HepG2 (cell line): ENCODE data around the gene MON1A. TPM values are rescaled to one million over a fixed set of nuclear protein-coding genes. Genes with fewer than 3 reads are reported as not detected.
A peak's percentile ranks its signal among the peaks of the same experiment; 100 is the strongest.

Experiments used
- ATAC-seq: fragments of 200-7000 bp; cut with Tn5 transposase; 3 replicates; pipeline ENCODE4 v1.9.1; 2020; ENCODE audit warnings: mild to moderate bottlenecking, moderate library complexity
- BruUV-seq: library from RNA; stranded (reverse); fragments of 400-500 nt; replicated peaks from 2 replicates; lab custom pipeline; 2021; lab: Mats Ljungman, UMichigan
- CTCF ChIA-PET: fragments of 300-600 bp; formaldehyde crosslinking; extraction: SDS; loops from one replicate; lab custom pipeline; 2021; ENCODE audit warnings: low total read pairs, inconsistent platforms, low intra/inter-chr PET ratio; lab: Yijun Ruan, JAX
- POLR2A ChIA-PET: fragments of 350-600 bp; sonication (Branson Sonifier 250); formaldehyde crosslinking; loops from one replicate; lab custom pipeline; 2020; ENCODE audit warnings: antibody characterized with exemption, inconsistent platforms; lab: Yijun Ruan, JAX
- DNase-seq: peaks from one replicate; pipeline ENCODE4 v3.0.0-alpha.2; 2015; ENCODE audit warnings: low spot score
- FAIRE-seq: peaks from 3 replicates; lab custom pipeline; 2011; peaks lifted over from hg19 to GRCh38; lab: Jason Lieb, UNC
- H2AFZ ChIP-seq: one replicate; pipeline ENCODE4 v1.6.1; 2011; ENCODE audit warnings: low read length, inconsistent platforms
- H3K27ac ChIP-seq: fragments of 300-600 bp; 3 replicates; pipeline ENCODE4 v1.8.0; 2011; ENCODE audit warnings: mixed run types, mild to moderate bottlenecking, mixed read lengths, low read length, inconsistent platforms; ENCODE audit not compliant: insufficient read depth; ENCODE audit errors: extremely low read length
- H3K27me3 ChIP-seq, 2 experiments: fragments of 200-600 bp in 1 of 2; 2 replicates in 1 of 2; 3 replicates in 1 of 2; pipeline versions ENCODE4 v1.6.0 to v1.8.0; 2011; ENCODE audit warnings: low read length in 2 of 2, mild to moderate bottlenecking in 2 of 2, moderate library complexity in 2 of 2, inconsistent platforms in 1 of 2; ENCODE audit not compliant: insufficient read depth in 2 of 2, control insufficient read depth in 1 of 2
- H3K36me3 ChIP-seq, 2 experiments: fragments of 200-600 bp in 1 of 2; replicated peaks in 1 of 2; 2 replicates in 1 of 2; 3 replicates in 1 of 2; pipeline versions ENCODE4 v1.5.1 to v1.8.0; 2011; ENCODE audit warnings: low read length in 2 of 2, inconsistent platforms in 1 of 2; ENCODE audit not compliant: insufficient read depth in 2 of 2, control insufficient read depth in 1 of 2
- H3K4me1 ChIP-seq: 2 replicates; pipeline ENCODE4 v1.5.1; 2012; ENCODE audit warnings: low read length, inconsistent platforms; ENCODE audit not compliant: insufficient read depth
- H3K4me2 ChIP-seq: 2 replicates; pipeline ENCODE4 v1.6.0; 2011; ENCODE audit warnings: low read depth, low read length, inconsistent platforms
- H3K4me3 ChIP-seq, 3 experiments: fragments of 200-600 bp in 1 of 3; sonication (generic), shearing (Covaris generic) in 1 of 3; replicated peaks in 1 of 3; 2 replicates each; pipeline ENCODE4 v1.5.1; 2011 to 2016; ENCODE audit warnings: low read length in 3 of 3, inconsistent platforms in 2 of 3, low read depth in 2 of 3, mild to moderate bottlenecking in 2 of 3, control low read depth in 1 of 3, mixed read lengths in 1 of 3; ENCODE audit not compliant: insufficient read depth in 1 of 3
- H3K79me2 ChIP-seq: one replicate; pipeline ENCODE4 v1.6.1; 2011; ENCODE audit warnings: low read length, inconsistent platforms; ENCODE audit not compliant: insufficient read depth
- H3K9ac ChIP-seq: 2 replicates; pipeline ENCODE4 v1.6.0; 2011; ENCODE audit warnings: mild to moderate bottlenecking, low read depth, low read length, inconsistent platforms; ENCODE audit not compliant: insufficient read depth
- H3K9me3 ChIP-seq: 2 replicates; pipeline ENCODE4 v1.5.1; 2012; ENCODE audit warnings: mild to moderate bottlenecking, low read length
- H4K20me1 ChIP-seq: 2 replicates; pipeline ENCODE4 v1.6.0; 2011; ENCODE audit warnings: inconsistent platforms, mild to moderate bottlenecking, low read length, moderate library complexity; ENCODE audit not compliant: insufficient read depth
- FOXA1 ChIP-seq, 2 experiments: fragments of 450-650 bp in 1 of 2; sonication (generic) in 1 of 2; formaldehyde crosslinking in 1 of 2; IDR thresholded peaks; 2 replicates each; pipeline versions ENCODE4 v1.4.0 to v1.6.1; 2016 to 2020; ENCODE audit warnings: missing genetic modification reagents in 1 of 2
- FOXA3 ChIP-seq: IDR thresholded peaks from 2 replicates; pipeline ENCODE4 v1.6.1; 2016; ENCODE audit warnings: missing genetic modification reagents, missing compliant biosample characterization
- ZMYM3 ChIP-seq: sonication (generic); formaldehyde crosslinking; IDR thresholded peaks from 2 replicates; pipeline ENCODE4 v1.5.1; 2020; ENCODE audit warnings: mild to moderate bottlenecking, missing genetic modification reagents
- ZNF576 ChIP-seq: sonication (generic); formaldehyde crosslinking; IDR thresholded peaks from 2 replicates; pipeline ENCODE4 v1.4.0; 2020; ENCODE audit warnings: mild to moderate bottlenecking, missing genetic modification reagents
- ZNF597 ChIP-seq: sonication (generic); formaldehyde crosslinking; IDR thresholded peaks from 2 replicates; pipeline ENCODE4 v1.5.0; 2020; ENCODE audit warnings: missing genetic modification reagents
- ZNF629 ChIP-seq: sonication (generic); formaldehyde crosslinking; conservative IDR thresholded peaks from 2 replicates; pipeline ENCODE4 v1.5.0; 2020; ENCODE audit warnings: missing genetic modification reagents
- ZNF709 ChIP-seq: sonication (generic); formaldehyde crosslinking; IDR thresholded peaks from 2 replicates; pipeline ENCODE4 v1.5.0; 2020; ENCODE audit warnings: mild to moderate bottlenecking, missing genetic modification reagents
- ZSCAN22 ChIP-seq: sonication (generic); formaldehyde crosslinking; IDR thresholded peaks from 2 replicates; pipeline ENCODE4 v1.4.0; 2020; ENCODE audit warnings: mild to moderate bottlenecking, missing genetic modification reagents
- WGBS: methylation state at CpG from one replicate; pipeline ENCODE4 v1.1.6; 2017; ENCODE audit warnings: low lambda C conversion rate; 5-methylcytosine and 5-hydroxymethylcytosine counted together
- in situ Hi-C: cut with HindIII; loops from 2 replicates; pipeline ENCODE4 v1.10.0; 2017; ENCODE audit warnings: low pct_unique_long_range_greater_than_20kb; ENCODE audit not compliant: extremely low pct_ligation_motif_present
- intact Hi-C: fragments of 100-400 bp; cut with micrococcal nuclease; formaldehyde crosslinking; loops from one replicate; pipeline ENCODE4 v1.10.0; 2022; ENCODE audit not compliant: unreplicated experiment
- polyA plus RNA-seq, 8 experiments: library from polyadenylated mRNA; depleted of rRNA in 3 of 8; stranded (reverse) in 7 of 8; unstranded in 1 of 8; fragments of >200 nt; fragmentation: Illumina TruSeq in 4 of 8; extraction: Trizol in 4 of 8; gene quantifications; 2 replicates each; pipeline versions ENCODE4 v1.2.1 to v1.2.3, GENCODE V29; 2011 to 2016; ENCODE audit warnings: low read depth in 4 of 8, missing spikeins in 1 of 8, mixed read lengths in 1 of 8; ENCODE audit not compliant: insufficient read depth in 1 of 8
- total RNA-seq, 5 experiments: library from RNA; depleted of rRNA; stranded (reverse); fragments of >200 nt; fragmentation: Illumina TruSeq; extraction: Trizol; gene quantifications; 2 replicates each; pipeline ENCODE4 v1.2.3, GENCODE V29; 2016; ENCODE audit warnings: low read depth in 1 of 5
- TF ChIP-seq, protein P1 (sequence below): sonication (generic); formaldehyde crosslinking; conservative IDR thresholded peaks from 2 replicates; pipeline ENCODE4 v1.5.0; 2020; ENCODE audit warnings: missing genetic modification reagents

The MON1A gene
- total and polyA plus RNA-seq, 2 of the 13 experiments (the other 11 are each of a cell fraction or from before 2014, with no cell fraction given) = 4.6 to 9.0 TPM

DNA sequence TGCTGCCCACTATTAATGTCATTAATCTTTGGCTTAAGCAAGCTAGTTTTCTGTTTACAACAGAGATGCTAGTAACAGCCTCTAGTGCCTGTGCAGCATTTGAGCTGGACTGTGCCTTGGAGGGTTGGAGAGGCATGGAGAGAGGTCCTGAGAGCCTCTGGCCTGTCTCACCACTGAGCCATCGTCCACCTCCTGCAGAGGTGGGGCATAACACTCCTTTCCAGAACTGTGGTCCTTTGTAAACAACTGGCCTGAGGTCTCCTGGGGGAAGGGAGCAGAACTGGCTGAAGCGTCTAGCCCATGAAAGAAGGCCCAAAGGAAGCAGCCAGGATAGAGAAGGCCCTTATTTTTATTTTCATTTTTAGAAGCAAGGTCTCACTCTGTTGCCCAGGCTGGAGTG, 49.9 kb downstream of the MON1A start:
- no peak overlapping the region for H3K9ac ChIP-seq
- in situ Hi-C loops = no loop called here
- H3K4me1 ChIP-seq = peaks cover 42% of the 10 kb centered on the region
- DNase-seq = no peak
- no peak for TF ChIP-seq FOXA1 (IDR thresholded peaks at IDR 0.05)
- peak; percentile 36; the same call in 1 of the 2 replicates for TF ChIP-seq FOXA1 (CRISPR knock-in tag; IDR thresholded peaks at IDR 0.05)
- TF ChIP-seq FOXA3 (CRISPR knock-in tag) = peak; percentile 42; the same call in 1 of the 2 replicates
- TF ChIP-seq, protein P1, sequence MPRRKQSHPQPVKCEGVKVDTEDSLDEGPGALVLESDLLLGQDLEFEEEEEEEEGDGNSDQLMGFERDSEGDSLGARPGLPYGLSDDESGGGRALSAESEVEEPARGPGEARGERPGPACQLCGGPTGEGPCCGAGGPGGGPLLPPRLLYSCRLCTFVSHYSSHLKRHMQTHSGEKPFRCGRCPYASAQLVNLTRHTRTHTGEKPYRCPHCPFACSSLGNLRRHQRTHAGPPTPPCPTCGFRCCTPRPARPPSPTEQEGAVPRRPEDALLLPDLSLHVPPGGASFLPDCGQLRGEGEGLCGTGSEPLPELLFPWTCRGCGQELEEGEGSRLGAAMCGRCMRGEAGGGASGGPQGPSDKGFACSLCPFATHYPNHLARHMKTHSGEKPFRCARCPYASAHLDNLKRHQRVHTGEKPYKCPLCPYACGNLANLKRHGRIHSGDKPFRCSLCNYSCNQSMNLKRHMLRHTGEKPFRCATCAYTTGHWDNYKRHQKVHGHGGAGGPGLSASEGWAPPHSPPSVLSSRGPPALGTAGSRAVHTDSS (CRISPR knock-in tag) = no peak
- H3K79me2 ChIP-seq = no peaks in the 10 kb centered on the region
- BruUV-seq = no TSS peak
- no peak for FAIRE-seq
- CTCF ChIA-PET = no interaction called here
- WGBS = 22% methylated on average over 1 of the region's 2 CpGs
- peaks cover 0 to 9% of the 10 kb centered on the region in 2 experiments; a peak in 2 of 5 replicates for H3K27me3 ChIP-seq
- H3K9me3 ChIP-seq = no peaks in the 10 kb centered on the region
- ATAC-seq = peak; percentile 12; the same call in 1 of the 3 replicates
- intact Hi-C loops = no loop called here
- H3K27ac ChIP-seq = no peak overlapping the region
- no peaks in the 10 kb centered on the region for H3K36me3 ChIP-seq
- H3K4me3 ChIP-seq = no peak overlapping the region
- no peak overlapping the region for H2AFZ ChIP-seq
- no peaks in the 10 kb centered on the region for H4K20me1 ChIP-seq
- POLR2A ChIA-PET = interaction anchor here (1.2 kb wide), 1 partner anchor 35 kb away, joined by 3 read pairs; no protein-coding TSS in a partner anchor
- H3K4me2 ChIP-seq = no peak overlapping the region; the same call in 1 of the 2 replicates

- Histone ChIP-seq H3K4me3 (no peak overlapping the region), H3K9ac (no peak overlapping the region), H3K4me1 (peaks cover 49% of the 10 kb centered on the region), H3K27ac (no peak overlapping the region), H3K36me3 (no peaks in the 10 kb centered on the region), H3K9me3 (no peaks in the 10 kb centered on the region), H4K20me1 (no peaks in the 10 kb centered on the region), H2AFZ (no peak overlapping the region), H3K79me2 (no peaks in the 10 kb centered on the region), H3K4me2 (peak overlapping the region; percentile 12; the same call in 1 of the 2 replicates), H3K27me3 (peaks cover 0 to 4% of the 10 kb centered on the region in 2 experiments; a peak in 2 of 5 replicates)
- ATAC-seq = no peak
- TF ChIP-seq ZNF709 (CRISPR knock-in tag) (no peak), ZNF597 (no peak), ZMYM3 (0 out of 2 replicates have a peak, but pooled peaks have one; percentile 16), ZNF629 (peak; percentile 73), ZNF576 (CRISPR knock-in tag) (0 out of 2 replicates have a peak, but pooled peaks have one; percentile 28), ZSCAN22 (CRISPR knock-in tag) (peak; percentile 95)
- no TSS peak for BruUV-seq
- POLR2A ChIA-PET = no interaction called here
- FAIRE-seq = no peak
- intact Hi-C loops (no loop called here), in situ Hi-C loops (no loop called here)
- no peak for DNase-seq
- CTCF ChIA-PET = no interaction called here
These were observed 50.9 kb downstream of the MON1A start for GRCh38 chr3:49878686-49879085.
